Thoracic aorta (tissue), 2 donors: Measurements from ENCODE around the gene SLX4. TPM values are rescaled to one million over a fixed set of nuclear protein-coding genes. Genes with fewer than 3 reads are reported as not detected.

Experiments
- ATAC-seq: fragments of 150-250 bp; one replicate; pipeline ENCODE4 v1.8.0; 2017; ENCODE audit warnings: low read depth; ENCODE audit not compliant: insufficient number of reproducible peaks, low FRiP score
- DNase-seq: peaks from one replicate; pipeline ENCODE4 v3.0.0-alpha.2; 2020; ENCODE audit warnings: low spot score
- H3K27ac ChIP-seq, 2 donors: fragments of 200-600 bp; sonication (generic); 1 replicate in 1 of 2; 2 replicates in 1 of 2; pipeline ENCODE4 v1.5.1; 2016; ENCODE audit warnings: mild to moderate bottlenecking in 2 of 2, moderate library complexity in 2 of 2
- H3K27me3 ChIP-seq: fragments of 200-600 bp; sonication (generic); replicated peaks from 2 replicates; pipeline ENCODE4 v1.6.0; 2016; ENCODE audit warnings: mild to moderate bottlenecking; ENCODE audit not compliant: insufficient read depth
- H3K36me3 ChIP-seq: fragments of 200-600 bp; sonication (generic); one replicate; pipeline ENCODE4 v1.5.1; 2016
- H3K4me1 ChIP-seq, 2 donors: fragments of 200-600 bp; sonication (generic); 1 replicate in 1 of 2; 2 replicates in 1 of 2; pipeline versions ENCODE4 v1.5.1 to v1.6.0; 2016; ENCODE audit warnings: low read depth in 2 of 2, mild to moderate bottlenecking in 1 of 2; ENCODE audit not compliant: control insufficient read depth in 1 of 2
- H3K4me3 ChIP-seq: fragments of 200-600 bp; sonication (generic); 2 replicates; pipeline ENCODE4 v1.5.1; 2016; ENCODE audit warnings: mild to moderate bottlenecking
- H3K9me3 ChIP-seq: fragments of 200-600 bp; sonication (generic); 2 replicates; pipeline ENCODE4 v1.5.1; 2016
- total RNA-seq, 2 donors: library from RNA; depleted of rRNA; stranded (reverse); fragments of >200 nt; gene quantifications; one replicate each; pipeline versions ENCODE4 v1.1.0 to v1.2.3, GENCODE V29; 2016
- TF ChIP-seq, protein P1 (sequence below): fragments of 200-600 bp; sonication (generic); IDR thresholded peaks from one replicate; pipeline ENCODE4 v1.5.1; 2019; ENCODE audit warnings: antibody characterized with exemption

Gene SLX4
- total RNA-seq, 2 donors from 2014 or later, result 6.9 to 7.8 TPM

DNA sequence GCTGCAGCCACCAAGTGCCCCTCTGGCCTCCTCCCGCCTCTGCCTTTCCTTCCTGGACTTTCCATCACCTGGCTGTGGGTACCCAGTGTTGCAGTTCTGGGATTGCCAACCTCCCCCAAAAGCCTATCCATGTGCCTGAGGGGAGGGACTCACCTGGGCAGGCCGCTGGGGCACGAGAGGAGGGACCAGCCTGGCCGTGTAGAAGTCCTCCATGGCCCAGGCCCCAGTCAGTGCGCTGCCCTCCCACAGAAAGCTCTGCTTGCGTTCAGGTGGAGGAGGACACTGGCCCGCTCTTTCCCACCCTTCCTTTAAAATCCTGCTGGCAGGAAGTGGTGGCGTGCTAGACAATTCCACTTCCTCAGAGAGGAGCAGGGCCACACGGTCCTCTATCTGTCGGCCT, 14.2 kb downstream of the SLX4 start:
- Histone ChIP-seq H3K36me3 (peaks cover 7% of the 10 kb centered on the region), H3K27me3 (no peaks in the 10 kb centered on the region), H3K4me1 (no peaks in the 10 kb centered on the region), H3K4me3 (no peak overlapping the region), H3K9me3 (no peaks in the 10 kb centered on the region), H3K27ac (no peak overlapping the region)
- ATAC-seq (no peak), DNase-seq (no peak)
- TF ChIP-seq, protein P1, sequence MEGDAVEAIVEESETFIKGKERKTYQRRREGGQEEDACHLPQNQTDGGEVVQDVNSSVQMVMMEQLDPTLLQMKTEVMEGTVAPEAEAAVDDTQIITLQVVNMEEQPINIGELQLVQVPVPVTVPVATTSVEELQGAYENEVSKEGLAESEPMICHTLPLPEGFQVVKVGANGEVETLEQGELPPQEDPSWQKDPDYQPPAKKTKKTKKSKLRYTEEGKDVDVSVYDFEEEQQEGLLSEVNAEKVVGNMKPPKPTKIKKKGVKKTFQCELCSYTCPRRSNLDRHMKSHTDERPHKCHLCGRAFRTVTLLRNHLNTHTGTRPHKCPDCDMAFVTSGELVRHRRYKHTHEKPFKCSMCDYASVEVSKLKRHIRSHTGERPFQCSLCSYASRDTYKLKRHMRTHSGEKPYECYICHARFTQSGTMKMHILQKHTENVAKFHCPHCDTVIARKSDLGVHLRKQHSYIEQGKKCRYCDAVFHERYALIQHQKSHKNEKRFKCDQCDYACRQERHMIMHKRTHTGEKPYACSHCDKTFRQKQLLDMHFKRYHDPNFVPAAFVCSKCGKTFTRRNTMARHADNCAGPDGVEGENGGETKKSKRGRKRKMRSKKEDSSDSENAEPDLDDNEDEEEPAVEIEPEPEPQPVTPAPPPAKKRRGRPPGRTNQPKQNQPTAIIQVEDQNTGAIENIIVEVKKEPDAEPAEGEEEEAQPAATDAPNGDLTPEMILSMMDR, result no peak

DNA sequence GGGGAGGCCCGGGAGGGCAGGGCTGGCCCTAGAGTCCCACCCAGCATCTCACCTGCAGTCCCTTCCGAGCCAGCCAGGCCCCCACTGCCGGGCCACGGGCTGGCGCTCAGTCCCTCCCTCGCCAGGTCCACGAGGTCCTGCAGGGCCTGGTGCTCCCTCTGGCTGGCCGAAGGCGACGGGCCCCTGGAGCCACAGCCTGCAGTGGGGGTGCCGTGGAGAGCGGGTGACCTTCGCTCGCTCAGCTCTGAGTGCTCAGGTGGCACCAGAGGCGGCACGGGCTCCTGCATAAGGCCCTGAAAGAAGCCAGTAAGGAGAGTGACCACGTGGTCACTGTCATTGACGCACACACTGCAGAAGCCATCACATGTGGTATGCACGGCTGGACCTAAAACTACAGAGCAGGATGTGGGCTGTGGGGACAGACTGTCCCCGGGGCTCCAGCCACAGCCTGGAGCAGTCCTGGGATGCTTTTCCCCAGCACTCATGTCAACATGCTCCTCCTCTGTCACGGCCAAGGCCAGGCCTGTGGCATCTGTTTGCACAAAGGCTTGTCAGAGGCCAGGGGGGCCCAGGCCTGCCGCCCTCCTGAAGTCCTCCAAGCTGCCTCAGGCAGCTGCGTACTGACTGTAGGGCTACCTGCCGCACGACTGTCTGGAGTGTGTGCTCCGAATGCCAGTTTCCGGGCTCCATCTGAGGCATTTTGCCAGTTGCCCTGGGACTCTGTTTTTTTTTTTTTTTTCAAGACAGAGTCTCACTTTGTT, 15.1 kb downstream of the SLX4 start:
- Histone ChIP-seq H3K36me3 (peaks cover 4% of the 10 kb centered on the region), H3K4me3 (no peak overlapping the region), H3K9me3 (no peaks in the 10 kb centered on the region), H3K27ac (no peak overlapping the region), H3K4me1 (no peaks in the 10 kb centered on the region), H3K27me3 (no peaks in the 10 kb centered on the region)
- ATAC-seq, result no peak
- TF ChIP-seq, protein P1, result no peak
- DNase-seq, result no peak

DNA sequence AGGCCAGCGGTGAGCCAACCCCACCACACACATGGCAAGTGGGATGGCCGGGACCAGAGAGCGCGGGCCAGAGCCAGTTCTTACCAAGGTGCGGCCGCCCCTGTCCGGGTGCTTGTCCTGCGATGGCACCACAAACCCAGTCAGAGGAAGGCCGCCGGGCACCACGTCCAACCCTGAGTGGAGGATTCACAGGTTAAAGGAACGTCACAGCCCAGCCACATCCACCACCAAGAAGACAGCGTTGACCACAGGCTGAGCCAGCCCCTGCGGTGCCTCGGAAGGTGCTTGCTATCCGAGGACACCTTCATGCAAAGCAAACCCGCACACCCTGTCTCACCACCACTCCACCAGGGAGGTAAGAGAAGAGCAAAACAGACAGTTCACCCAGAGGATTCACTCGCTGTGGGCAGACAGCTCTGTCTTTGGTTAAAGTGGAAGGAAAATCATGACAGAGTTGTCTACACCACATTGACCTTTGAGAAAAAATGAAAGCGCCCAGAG, 15.8 kb downstream of the SLX4 start:
- H3K36me3 ChIP-seq, result peaks cover 7% of the 10 kb centered on the region
- DNase-seq, result no peak
- TF ChIP-seq, protein P1, result no peak

DNA sequence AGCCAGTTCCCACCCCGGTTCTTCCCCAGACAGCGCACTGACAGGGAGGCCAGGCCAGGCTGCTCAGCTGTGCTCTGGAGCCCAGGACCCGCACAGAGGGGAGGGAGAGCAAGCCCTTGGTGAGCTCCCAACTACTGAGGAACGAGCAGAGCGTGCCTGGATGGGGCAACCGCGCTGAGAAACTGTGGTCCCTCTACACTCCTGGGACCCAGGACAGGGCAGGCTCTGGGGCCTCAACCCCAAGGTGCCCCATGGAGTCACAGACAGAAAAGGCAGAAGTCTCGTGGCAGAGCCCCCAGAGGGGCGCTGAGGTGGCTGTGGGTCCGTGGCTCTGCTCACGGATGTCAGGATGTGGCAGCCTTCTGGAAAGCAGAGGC, 16.3 kb downstream of the SLX4 start:
- H3K4me1 ChIP-seq, result no peaks in the 10 kb centered on the region
- DNase-seq, result no peak
- H3K36me3 ChIP-seq, result peaks cover 7% of the 10 kb centered on the region
- H3K27ac ChIP-seq, result no peak overlapping the region
- no peaks in the 10 kb centered on the region for H3K9me3 ChIP-seq
- no peak overlapping the region for H3K4me3 ChIP-seq
- TF ChIP-seq, protein P1, result no peak
- H3K27me3 ChIP-seq, result no peaks in the 10 kb centered on the region
- no peak for ATAC-seq

More for the DNA sequence above, 15.8 kb downstream of the SLX4 start:
- Histone ChIP-seq H3K9me3 (no peaks in the 10 kb centered on the region), H3K4me3 (no peak overlapping the region), H3K27ac (no peak overlapping the region), H3K4me1 (no peaks in the 10 kb centered on the region), H3K27me3 (no peaks in the 10 kb centered on the region)
- ATAC-seq, result no peak

DNA sequence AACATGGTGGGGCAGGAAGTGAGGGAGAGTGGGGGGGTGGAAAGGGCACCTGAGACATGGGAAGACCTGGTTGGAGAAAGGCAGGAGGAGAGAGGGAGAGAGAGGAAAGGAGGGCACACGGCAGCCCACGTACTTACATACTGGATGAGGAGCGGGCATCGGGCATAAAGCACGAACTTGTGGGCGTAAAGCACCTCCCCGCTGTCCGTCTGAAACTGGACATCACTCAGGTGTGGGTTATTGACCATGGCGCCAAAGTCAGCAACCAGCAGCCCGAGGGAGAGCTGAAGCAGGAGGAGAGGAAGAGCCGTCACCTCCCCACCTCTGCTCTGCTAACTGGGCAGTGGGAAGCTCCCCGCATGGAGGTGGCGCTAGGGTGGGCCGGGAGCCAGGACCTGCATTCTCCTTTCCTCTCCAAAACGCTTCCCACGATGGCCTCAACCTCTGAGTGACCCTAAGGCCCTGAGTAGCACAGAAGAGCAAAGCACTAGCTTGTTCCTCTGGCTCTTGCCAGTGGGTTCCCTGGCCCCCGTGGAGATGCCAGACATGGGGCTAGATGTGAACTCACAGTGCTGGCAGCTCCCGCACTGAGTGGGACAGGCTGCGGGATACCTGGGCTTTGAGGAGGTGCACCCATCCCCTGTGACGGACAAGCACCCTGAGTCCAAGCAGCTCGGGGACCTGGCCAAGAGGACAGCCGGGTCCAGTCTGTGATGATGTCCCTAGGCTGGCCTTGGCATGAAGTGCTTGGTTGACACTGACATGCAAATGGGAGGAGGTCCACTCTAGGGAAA, 16.9 kb downstream of the SLX4 start:
- no peak overlapping the region for H3K27ac ChIP-seq
- no peak for DNase-seq
- H3K36me3 ChIP-seq, result peaks cover 7% of the 10 kb centered on the region
- H3K27me3 ChIP-seq, result no peaks in the 10 kb centered on the region
- H3K4me3 ChIP-seq, result no peak overlapping the region
- no peak for ATAC-seq
- H3K4me1 ChIP-seq, result no peaks in the 10 kb centered on the region
- TF ChIP-seq, protein P1, result no peak
- H3K9me3 ChIP-seq, result no peaks in the 10 kb centered on the region
